Mucosa of descending colon (tissue), 3 donors: Measurements from ENCODE around the gene EPB41L4B. TPM values are rescaled to one million over a fixed set of nuclear protein-coding genes. Genes with fewer than 3 reads are reported as not detected.

Experiments
- ATAC-seq: fragments of 200-7000 bp; cut with Tn5 transposase; one replicate; pipeline ENCODE4 v1.9.1; 2020; ENCODE audit warnings: mild to moderate bottlenecking, moderate library complexity
- DNase-seq, 3 donors: peaks; one replicate each; pipeline ENCODE4 v3.0.0-alpha.2; 2020
- H3K36me3 ChIP-seq: fragments of 200-600 bp; one replicate; pipeline ENCODE4 v1.8.0; 2021; ENCODE audit warnings: low read depth, mild to moderate bottlenecking
- H3K4me1 ChIP-seq: fragments of 200-600 bp; one replicate; pipeline ENCODE4 v1.8.0; 2021; ENCODE audit warnings: low read depth, mild to moderate bottlenecking
- H3K4me3 ChIP-seq: fragments of 200-600 bp; one replicate; pipeline ENCODE4 v1.8.0; 2021; ENCODE audit warnings: mild to moderate bottlenecking
- H3K9me3 ChIP-seq: fragments of 200-600 bp; one replicate; pipeline ENCODE4 v1.8.0; 2021; ENCODE audit warnings: mild to moderate bottlenecking
- CTCF ChIP-seq: fragments of 200-600 bp; IDR thresholded peaks from one replicate; pipeline ENCODE4 v1.8.0; 2022; ENCODE audit warnings: antibody characterized with exemption, mild to moderate bottlenecking
- intact Hi-C, 2 donors: fragments of 100-400 bp; cut with DNase I in 1 of 2; cut with micrococcal nuclease in 1 of 2; formaldehyde crosslinking; loops; one replicate each; pipeline versions ENCODE4 v1.11.0 to v1.11.1; 2022; cut with DNase I, micrococcal nuclease
- total RNA-seq, 3 donors: library from RNA; stranded (reverse); fragmentation: NEBNext Ultra II Directional in 2 of 3; extraction: Animal tissue kit (Norgen Biotek cat#: 25700) in 2 of 3; gene quantifications; one replicate each; pipeline versions ENCODE4 v1.2.1 to v1.2.4, GENCODE V29; 2021 to 2023
- donor health status: DM: no; HTN: no; CAD: no; lungs with moderate emphysema.
- donor health status: DM: no; HTN: no; CAD: no.
- donor health status: DM: no; HTN: yes; CAD: no.

EPB41L4B gene
- total RNA-seq, 3 donors from 2014 or later: 56.3 to 163 (median 122) TPM

- Histone ChIP-seq H3K9me3 (no peaks in the 10 kb centered on the region), H3K4me3 (no peak overlapping the region), H3K36me3 (no peaks in the 10 kb centered on the region), H3K4me1 (peaks cover 27% of the 10 kb centered on the region)
- ATAC-seq (peak; percentile 73), DNase-seq (peak; percentile 81 to 89 (median 87))
- TF ChIP-seq CTCF: no peak
- intact Hi-C loops: no loop called here
Observed at GRCh38 chr9:109316207-109316640, 4.6 kb downstream of the EPB41L4B start.

GRCh38 chr9:109315480-109316206 lies 5.2 kb downstream of the EPB41L4B start:
- DNase-seq (no peak), ATAC-seq (no peak)
- no peak overlapping the region for H3K4me3 ChIP-seq
- no peaks in the 10 kb centered on the region for H3K36me3 ChIP-seq
- intact Hi-C loops: no loop called here
- peaks cover 26% of the 10 kb centered on the region for H3K4me1 ChIP-seq
- no peaks in the 10 kb centered on the region for H3K9me3 ChIP-seq
- no peak for TF ChIP-seq CTCF

- Histone ChIP-seq H3K4me3 (no peak overlapping the region), H3K4me1 (peaks cover 40% of the 10 kb centered on the region), H3K36me3 (no peaks in the 10 kb centered on the region), H3K9me3 (no peaks in the 10 kb centered on the region)
- intact Hi-C loops: no loop called here
- DNase-seq (peak in 1 of 3 donors; percentile 57), ATAC-seq (peak; percentile 41)
- no peak for TF ChIP-seq CTCF
Observed at GRCh38 chr9:109314011-109314531, 6.8 kb downstream of the EPB41L4B start.

GRCh38 chr9:109313351-109313750 lies 7.5 kb downstream of the EPB41L4B start:
- Histone ChIP-seq H3K9me3 (no peaks in the 10 kb centered on the region), H3K4me3 (no peak overlapping the region), H3K4me1 (peaks cover 48% of the 10 kb centered on the region), H3K36me3 (no peaks in the 10 kb centered on the region)
- intact Hi-C loops: no loop called here
- ATAC-seq: peak; percentile 35
- no peak for DNase-seq
- TF ChIP-seq CTCF: no peak

- Histone ChIP-seq H3K4me3 (no peak overlapping the region), H3K9me3 (no peaks in the 10 kb centered on the region), H3K36me3 (no peaks in the 10 kb centered on the region), H3K4me1 (peaks cover 52% of the 10 kb centered on the region)
- ATAC-seq: no peak
- DNase-seq: no peak
- no peak for TF ChIP-seq CTCF
- intact Hi-C loops: no loop called here
Observed at GRCh38 chr9:109312783-109313182, 8.1 kb downstream of the EPB41L4B start.
